GM18526 (cell line): ENCODE data around the gene RNF112.
A peak's percentile ranks its signal among the peaks of the same experiment; 100 is the strongest.

Experiments used
- POLR2A ChIP-seq: IDR thresholded peaks from 3 replicates; pipeline ENCODE4 v1.6.1; 2011; ENCODE audit not compliant: insufficient read length; ENCODE audit errors: extremely low read depth

Gene RNF112

GRCh38 chr17:19410875-19411620, at the start of gene RNF112:
TSS of gene RNF112 (plus strand) at chr17:19411232. CDS start at chr17:19411409, 177 bp downstream.
- no peak for TF ChIP-seq POLR2A

- no peak for TF ChIP-seq POLR2A
Observed at GRCh38 chr17:19361326-19361725, 49.7 kb upstream of the RNF112 start.

- TF ChIP-seq POLR2A = no peak
Observed at GRCh38 chr17:19361944-19362276, 49.1 kb upstream of the RNF112 start.

GRCh38 chr17:19362277-19363113, 48.5 kb upstream of the RNF112 start, which contains the start of gene B9D1:
TSS of gene B9D1 (minus strand) at chr17:19362723. CDS start at chr17:19362569, 154 bp downstream.
- peak; percentile 18 for TF ChIP-seq POLR2A

GRCh38 chr17:19363114-19363438, 48.0 kb upstream of the RNF112 start:
- TF ChIP-seq POLR2A = no peak

- TF ChIP-seq POLR2A = no peak
Observed at GRCh38 chr17:19363460-19364035, 47.5 kb upstream of the RNF112 start.

- no peak for TF ChIP-seq POLR2A
Observed at GRCh38 chr17:19364699-19365498, 46.1 kb upstream of the RNF112 start.

GRCh38 chr17:19365499-19365817, 45.6 kb upstream of the RNF112 start:
- TF ChIP-seq POLR2A = no peak

- TF ChIP-seq POLR2A = no peak
Observed at GRCh38 chr17:19365833-19366636, 45.0 kb upstream of the RNF112 start.

GRCh38 chr17:19366637-19366972, 44.4 kb upstream of the RNF112 start:
- no peak for TF ChIP-seq POLR2A

GRCh38 chr17:19368229-19368628, 42.8 kb upstream of the RNF112 start:
- TF ChIP-seq POLR2A = no peak

- TF ChIP-seq POLR2A = no peak
Observed at GRCh38 chr17:19369107-19369778, 41.8 kb upstream of the RNF112 start.

- TF ChIP-seq POLR2A = no peak
Observed at GRCh38 chr17:19369846-19370492, 41.1 kb upstream of the RNF112 start.

GRCh38 chr17:19370493-19370960, 40.5 kb upstream of the RNF112 start:
- TF ChIP-seq POLR2A = no peak
